HepG2 (cell line): ENCODE measurements around the gene TPI1. TPM values are rescaled to one million over a fixed set of nuclear protein-coding genes. Genes with fewer than 3 reads are reported as not detected.
A peak's percentile ranks its signal among the peaks of the same experiment; 100 is the strongest.

Source experiments
- ARHGAP35 ChIP-seq: sonication (generic); formaldehyde crosslinking; IDR thresholded peaks from 2 replicates; pipeline ENCODE4 v1.9.0; 2022; ENCODE audit warnings: mild to moderate bottlenecking, inconsistent platforms, moderate library complexity, missing genetic modification reagents, borderline replicate concordance
- CEBPG ChIP-seq: IDR thresholded peaks from 2 replicates; pipeline ENCODE4 v1.6.1; 2016
- DNMT3B ChIP-seq: conservative IDR thresholded peaks from 2 replicates; pipeline ENCODE4 v1.6.1; 2016; ENCODE audit warnings: missing biosample characterization, control low read depth
- GFI1 ChIP-seq: sonication (generic); formaldehyde crosslinking; IDR thresholded peaks from 2 replicates; pipeline ENCODE4 v1.5.0; 2020; ENCODE audit warnings: missing genetic modification reagents, mild to moderate bottlenecking, borderline replicate concordance
- HHEX ChIP-seq: IDR thresholded peaks from 2 replicates; pipeline ENCODE4 v1.6.1; 2016; ENCODE audit warnings: control low read depth
- HNRNPH1 ChIP-seq: fragments of 200-400 bp; formaldehyde crosslinking; optimal IDR thresholded peaks from 2 replicates; pipeline ENCODE3; 2017; ENCODE audit warnings: mild to moderate bottlenecking, low read depth, low read length
- KLF13 ChIP-seq: sonication (generic); formaldehyde crosslinking; IDR thresholded peaks from 2 replicates; pipeline ENCODE4 v1.4.0; 2020; ENCODE audit warnings: mild to moderate bottlenecking, missing genetic modification reagents
- MTA1 ChIP-seq: sonication (generic); formaldehyde crosslinking; IDR thresholded peaks from 2 replicates; pipeline ENCODE4 v1.4.0; 2020; ENCODE audit warnings: missing genetic modification reagents, mild to moderate bottlenecking, borderline replicate concordance
- MYC ChIP-seq: sonication (generic); formaldehyde crosslinking; IDR thresholded peaks from 2 replicates; pipeline ENCODE4 v1.9.0; 2021; ENCODE audit warnings: missing genetic modification reagents, borderline replicate concordance
- NFATC3 ChIP-seq: sonication (generic); formaldehyde crosslinking; IDR thresholded peaks from 2 replicates; pipeline ENCODE4 v1.5.1; 2020; ENCODE audit warnings: mild to moderate bottlenecking, missing genetic modification reagents
- NPAS2 ChIP-seq: sonication (generic); formaldehyde crosslinking; IDR thresholded peaks from 2 replicates; pipeline ENCODE4 v1.8.0; 2022; ENCODE audit warnings: mild to moderate bottlenecking, missing genetic modification reagents, borderline replicate concordance
- SATB2 ChIP-seq: sonication (generic); formaldehyde crosslinking; IDR thresholded peaks from 2 replicates; pipeline ENCODE4 v1.5.0; 2020; ENCODE audit warnings: missing genetic modification reagents
- TCF7 ChIP-seq: sonication (generic); IDR thresholded peaks from 2 replicates; pipeline ENCODE4 v1.6.1; 2016; ENCODE audit warnings: antibody characterized with exemption, low read depth
- TOE1 ChIP-seq: sonication (generic); formaldehyde crosslinking; IDR thresholded peaks from 2 replicates; pipeline ENCODE4 v1.4.0; 2020; ENCODE audit warnings: mild to moderate bottlenecking, missing genetic modification reagents
- ZFP90 ChIP-seq: sonication (generic); formaldehyde crosslinking; IDR thresholded peaks from 2 replicates; pipeline ENCODE4 v1.8.0; 2022; ENCODE audit warnings: missing genetic modification reagents, mild to moderate bottlenecking, inconsistent platforms, borderline replicate concordance
- ZNF614 ChIP-seq: IDR thresholded peaks from 2 replicates; pipeline ENCODE4 v1.6.1; 2018; ENCODE audit warnings: missing biosample characterization, missing genetic modification reagents, inconsistent platforms, borderline replicate concordance
- ZNF746 ChIP-seq: sonication (generic); formaldehyde crosslinking; IDR thresholded peaks from 2 replicates; pipeline ENCODE4 v1.8.0; 2022; ENCODE audit warnings: mild to moderate bottlenecking, missing genetic modification reagents
- ZNF772 ChIP-seq: sonication (generic); formaldehyde crosslinking; IDR thresholded peaks from 2 replicates; pipeline ENCODE4 v1.5.0; 2020; ENCODE audit warnings: mild to moderate bottlenecking, missing genetic modification reagents
- ZNF792 ChIP-seq: IDR thresholded peaks from 2 replicates; pipeline ENCODE4 v1.6.1; 2016
- polyA plus RNA-seq, 8 experiments: library from polyadenylated mRNA; depleted of rRNA in 3 of 8; stranded (reverse) in 7 of 8; unstranded in 1 of 8; fragments of >200 nt; fragmentation: Illumina TruSeq in 4 of 8; extraction: Trizol in 4 of 8; gene quantifications; 2 replicates each; pipeline versions ENCODE4 v1.2.1 to v1.2.3, GENCODE V29; 2011 to 2016; ENCODE audit warnings: low read depth in 4 of 8, missing spikeins in 1 of 8, mixed read lengths in 1 of 8; ENCODE audit not compliant: insufficient read depth in 1 of 8
- total RNA-seq, 5 experiments: library from RNA; depleted of rRNA; stranded (reverse); fragments of >200 nt; fragmentation: Illumina TruSeq; extraction: Trizol; gene quantifications; 2 replicates each; pipeline ENCODE4 v1.2.3, GENCODE V29; 2016; ENCODE audit warnings: low read depth in 1 of 5
- TF ChIP-seq, protein P1 (sequence below): sonication (generic); formaldehyde crosslinking; IDR thresholded peaks from 2 replicates; pipeline ENCODE4 v1.8.0; 2022; ENCODE audit warnings: mild to moderate bottlenecking, missing genetic modification reagents; ENCODE audit not compliant: insufficient replicate concordance
- TF ChIP-seq, protein P2 (sequence below): sonication (generic); formaldehyde crosslinking; IDR thresholded peaks from 2 replicates; pipeline ENCODE4 v1.8.1; 2023; ENCODE audit warnings: mild to moderate bottlenecking, moderate library complexity, missing genetic modification reagents
- TF ChIP-seq, protein P3 (sequence below), 2 experiments: sonication (generic) in 1 of 2; formaldehyde crosslinking in 1 of 2; IDR thresholded peaks; 2 replicates each; pipeline versions ENCODE4 v1.4.0 to v1.6.1; 2016 to 2020; ENCODE audit warnings: borderline replicate concordance in 1 of 2, low read depth in 1 of 2, mild to moderate bottlenecking in 1 of 2, missing genetic modification reagents in 1 of 2
- TF ChIP-seq, protein P4 (sequence below): sonication (generic); formaldehyde crosslinking; conservative IDR thresholded peaks from 2 replicates; pipeline ENCODE4 v1.4.0; 2020; ENCODE audit warnings: missing genetic modification reagents

Gene TPI1
- total and polyA plus RNA-seq, 2 of the 13 experiments (the other 11 are each of a cell fraction or from before 2014, with no cell fraction given) = 945 to 2,535 TPM

DNA sequence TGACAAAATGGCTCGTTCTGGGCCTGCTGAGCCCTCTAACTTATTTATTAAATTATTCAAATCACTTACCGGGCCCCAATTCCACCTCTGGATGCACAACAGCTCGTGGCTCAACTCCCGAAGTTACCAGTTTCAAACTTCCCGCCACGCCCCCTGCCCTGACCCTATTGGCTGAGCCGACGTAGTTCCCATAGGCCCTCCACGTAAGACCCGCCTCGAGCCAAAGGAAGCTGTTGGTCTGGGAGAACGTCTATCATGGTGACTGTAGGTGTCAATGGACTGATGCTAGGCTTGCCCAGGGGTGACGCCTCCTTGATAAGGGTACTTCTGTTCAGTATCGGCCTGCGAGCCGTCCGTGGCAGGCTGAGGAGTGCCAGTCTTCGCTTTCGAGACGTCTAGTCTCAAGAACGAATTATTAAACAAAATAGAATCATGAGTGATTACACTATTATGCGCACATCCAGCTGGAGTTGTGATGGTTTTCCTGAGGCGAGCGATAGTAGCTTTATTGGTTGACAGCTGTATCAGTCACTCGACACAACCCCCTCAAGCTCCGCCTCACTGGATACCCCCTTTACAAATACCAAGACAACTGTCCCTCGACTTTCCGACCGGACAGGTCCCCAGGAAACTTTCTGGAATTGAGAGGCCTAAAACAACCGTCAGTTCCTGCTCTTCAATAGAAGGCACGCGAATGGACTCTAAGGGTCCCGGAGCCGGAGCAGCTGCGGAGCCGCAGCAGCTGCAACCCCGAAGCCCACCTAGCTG lies 16.0 kb upstream of the TPI1 start, which contains the start of gene CDCA3 (continued):
- TF ChIP-seq, protein P1, sequence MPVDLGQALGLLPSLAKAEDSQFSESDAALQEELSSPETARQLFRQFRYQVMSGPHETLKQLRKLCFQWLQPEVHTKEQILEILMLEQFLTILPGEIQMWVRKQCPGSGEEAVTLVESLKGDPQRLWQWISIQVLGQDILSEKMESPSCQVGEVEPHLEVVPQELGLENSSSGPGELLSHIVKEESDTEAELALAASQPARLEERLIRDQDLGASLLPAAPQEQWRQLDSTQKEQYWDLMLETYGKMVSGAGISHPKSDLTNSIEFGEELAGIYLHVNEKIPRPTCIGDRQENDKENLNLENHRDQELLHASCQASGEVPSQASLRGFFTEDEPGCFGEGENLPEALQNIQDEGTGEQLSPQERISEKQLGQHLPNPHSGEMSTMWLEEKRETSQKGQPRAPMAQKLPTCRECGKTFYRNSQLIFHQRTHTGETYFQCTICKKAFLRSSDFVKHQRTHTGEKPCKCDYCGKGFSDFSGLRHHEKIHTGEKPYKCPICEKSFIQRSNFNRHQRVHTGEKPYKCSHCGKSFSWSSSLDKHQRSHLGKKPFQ = no peak
- TF ChIP-seq, protein P2, sequence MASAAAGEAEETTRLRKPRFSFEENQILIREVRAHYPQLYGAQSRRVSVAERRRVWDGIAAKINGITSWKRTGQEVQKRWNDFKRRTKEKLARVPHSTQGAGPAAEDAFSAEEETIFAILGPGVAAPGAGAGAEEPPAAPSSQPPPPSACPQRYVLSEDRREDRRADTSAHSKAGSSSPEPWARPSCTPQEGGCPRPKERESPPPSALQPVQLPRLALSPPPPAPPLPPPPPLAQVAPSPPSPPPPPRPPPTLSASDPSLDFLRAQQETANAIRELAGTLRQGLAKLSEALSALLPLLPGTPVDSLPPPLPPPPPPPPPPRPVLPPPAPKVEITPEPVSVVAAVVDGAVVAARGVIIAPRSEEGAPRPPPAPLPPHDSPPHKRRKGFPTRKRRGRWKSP (CRISPR knock-in tag) = no peak
- no peak for TF ChIP-seq ARHGAP35 (CRISPR knock-in tag)
- TF ChIP-seq ZNF746 (CRISPR knock-in tag) = no peak
- no peak for TF ChIP-seq CEBPG (CRISPR knock-in tag)
- TF ChIP-seq, protein P3, sequence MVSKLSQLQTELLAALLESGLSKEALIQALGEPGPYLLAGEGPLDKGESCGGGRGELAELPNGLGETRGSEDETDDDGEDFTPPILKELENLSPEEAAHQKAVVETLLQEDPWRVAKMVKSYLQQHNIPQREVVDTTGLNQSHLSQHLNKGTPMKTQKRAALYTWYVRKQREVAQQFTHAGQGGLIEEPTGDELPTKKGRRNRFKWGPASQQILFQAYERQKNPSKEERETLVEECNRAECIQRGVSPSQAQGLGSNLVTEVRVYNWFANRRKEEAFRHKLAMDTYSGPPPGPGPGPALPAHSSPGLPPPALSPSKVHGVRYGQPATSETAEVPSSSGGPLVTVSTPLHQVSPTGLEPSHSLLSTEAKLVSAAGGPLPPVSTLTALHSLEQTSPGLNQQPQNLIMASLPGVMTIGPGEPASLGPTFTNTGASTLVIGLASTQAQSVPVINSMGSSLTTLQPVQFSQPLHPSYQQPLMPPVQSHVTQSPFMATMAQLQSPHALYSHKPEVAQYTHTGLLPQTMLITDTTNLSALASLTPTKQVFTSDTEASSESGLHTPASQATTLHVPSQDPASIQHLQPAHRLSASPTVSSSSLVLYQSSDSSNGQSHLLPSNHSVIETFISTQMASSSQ (IDR thresholded peaks at IDR 0.05; ENCODE audit: low read depth) = no peak
- TF ChIP-seq, protein P3 (CRISPR knock-in tag; IDR thresholded peaks at IDR 0.05; ENCODE audit: borderline replicate concordance) = no peak
- TF ChIP-seq, protein P4, sequence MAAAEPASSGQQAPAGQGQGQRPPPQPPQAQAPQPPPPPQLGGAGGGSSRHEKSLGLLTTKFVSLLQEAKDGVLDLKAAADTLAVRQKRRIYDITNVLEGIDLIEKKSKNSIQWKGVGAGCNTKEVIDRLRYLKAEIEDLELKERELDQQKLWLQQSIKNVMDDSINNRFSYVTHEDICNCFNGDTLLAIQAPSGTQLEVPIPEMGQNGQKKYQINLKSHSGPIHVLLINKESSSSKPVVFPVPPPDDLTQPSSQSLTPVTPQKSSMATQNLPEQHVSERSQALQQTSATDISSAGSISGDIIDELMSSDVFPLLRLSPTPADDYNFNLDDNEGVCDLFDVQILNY (CRISPR knock-in tag) = peak; percentile 98
- no peak for TF ChIP-seq NFATC3
- peak; percentile 48; the same call in 1 of the 2 replicates for TF ChIP-seq MYC (CRISPR knock-in tag)
- no peak for TF ChIP-seq TCF7
- TF ChIP-seq DNMT3B = no peak
- TF ChIP-seq SATB2 (CRISPR knock-in tag) = no peak
- no peak for TF ChIP-seq NPAS2 (CRISPR knock-in tag)
- TF ChIP-seq HHEX = no peak
- TF ChIP-seq ZFP90 = peak; percentile 19; the same call in 1 of the 2 replicates
- TF ChIP-seq KLF13 (CRISPR knock-in tag) = no peak
- 0 out of 2 replicates have a peak, but pooled peaks have one; percentile 43 for TF ChIP-seq MTA1 (CRISPR knock-in tag)
- no peak for TF ChIP-seq ZNF772
- no peak for TF ChIP-seq ZNF792
- TF ChIP-seq ZNF614 (CRISPR knock-in tag) = 0 out of 2 replicates have a peak, but pooled peaks have one; percentile 27
- TF ChIP-seq TOE1 (CRISPR knock-in tag) = no peak
- TF ChIP-seq GFI1 (CRISPR knock-in tag) = no peak
- no peak for TF ChIP-seq HNRNPH1
